Measurements from ENCODE around the gene FYB1.

The FYB1 gene

DNA sequence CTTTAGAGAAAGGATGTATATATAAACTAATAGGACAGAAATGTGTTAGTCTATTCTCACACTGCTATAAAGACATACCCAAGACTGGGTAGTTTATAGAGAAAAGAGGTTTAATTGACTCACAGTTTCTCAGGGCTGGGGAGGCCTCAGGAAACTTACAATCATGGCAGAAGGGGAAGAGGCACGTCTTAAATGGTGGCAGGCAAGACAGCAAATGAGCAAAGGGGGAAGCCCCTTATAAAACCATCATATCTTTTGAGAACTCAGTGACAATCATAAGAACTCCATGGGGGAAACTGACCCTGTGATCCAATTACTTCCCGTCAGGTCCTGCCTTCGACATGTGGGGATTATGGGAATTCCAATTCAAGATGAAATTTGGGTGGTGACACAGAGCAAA is 136.4 kb downstream of the FYB1 start:
- TF ChIP-seq ZNF8 (CRISPR knock-in tag; IDR thresholded peaks at IDR 0.05): no peak
- TF ChIP-seq, protein P1, sequence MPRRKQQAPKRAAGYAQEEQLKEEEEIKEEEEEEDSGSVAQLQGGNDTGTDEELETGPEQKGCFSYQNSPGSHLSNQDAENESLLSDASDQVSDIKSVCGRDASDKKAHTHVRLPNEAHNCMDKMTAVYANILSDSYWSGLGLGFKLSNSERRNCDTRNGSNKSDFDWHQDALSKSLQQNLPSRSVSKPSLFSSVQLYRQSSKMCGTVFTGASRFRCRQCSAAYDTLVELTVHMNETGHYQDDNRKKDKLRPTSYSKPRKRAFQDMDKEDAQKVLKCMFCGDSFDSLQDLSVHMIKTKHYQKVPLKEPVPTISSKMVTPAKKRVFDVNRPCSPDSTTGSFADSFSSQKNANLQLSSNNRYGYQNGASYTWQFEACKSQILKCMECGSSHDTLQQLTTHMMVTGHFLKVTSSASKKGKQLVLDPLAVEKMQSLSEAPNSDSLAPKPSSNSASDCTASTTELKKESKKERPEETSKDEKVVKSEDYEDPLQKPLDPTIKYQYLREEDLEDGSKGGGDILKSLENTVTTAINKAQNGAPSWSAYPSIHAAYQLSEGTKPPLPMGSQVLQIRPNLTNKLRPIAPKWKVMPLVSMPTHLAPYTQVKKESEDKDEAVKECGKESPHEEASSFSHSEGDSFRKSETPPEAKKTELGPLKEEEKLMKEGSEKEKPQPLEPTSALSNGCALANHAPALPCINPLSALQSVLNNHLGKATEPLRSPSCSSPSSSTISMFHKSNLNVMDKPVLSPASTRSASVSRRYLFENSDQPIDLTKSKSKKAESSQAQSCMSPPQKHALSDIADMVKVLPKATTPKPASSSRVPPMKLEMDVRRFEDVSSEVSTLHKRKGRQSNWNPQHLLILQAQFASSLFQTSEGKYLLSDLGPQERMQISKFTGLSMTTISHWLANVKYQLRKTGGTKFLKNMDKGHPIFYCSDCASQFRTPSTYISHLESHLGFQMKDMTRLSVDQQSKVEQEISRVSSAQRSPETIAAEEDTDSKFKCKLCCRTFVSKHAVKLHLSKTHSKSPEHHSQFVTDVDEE (CRISPR knock-in tag; IDR thresholded peaks at IDR 0.05): no peak
- no peak for TF ChIP-seq ZC3H10 (CRISPR knock-in tag; IDR thresholded peaks at IDR 0.05)
- TF ChIP-seq, protein P2, sequence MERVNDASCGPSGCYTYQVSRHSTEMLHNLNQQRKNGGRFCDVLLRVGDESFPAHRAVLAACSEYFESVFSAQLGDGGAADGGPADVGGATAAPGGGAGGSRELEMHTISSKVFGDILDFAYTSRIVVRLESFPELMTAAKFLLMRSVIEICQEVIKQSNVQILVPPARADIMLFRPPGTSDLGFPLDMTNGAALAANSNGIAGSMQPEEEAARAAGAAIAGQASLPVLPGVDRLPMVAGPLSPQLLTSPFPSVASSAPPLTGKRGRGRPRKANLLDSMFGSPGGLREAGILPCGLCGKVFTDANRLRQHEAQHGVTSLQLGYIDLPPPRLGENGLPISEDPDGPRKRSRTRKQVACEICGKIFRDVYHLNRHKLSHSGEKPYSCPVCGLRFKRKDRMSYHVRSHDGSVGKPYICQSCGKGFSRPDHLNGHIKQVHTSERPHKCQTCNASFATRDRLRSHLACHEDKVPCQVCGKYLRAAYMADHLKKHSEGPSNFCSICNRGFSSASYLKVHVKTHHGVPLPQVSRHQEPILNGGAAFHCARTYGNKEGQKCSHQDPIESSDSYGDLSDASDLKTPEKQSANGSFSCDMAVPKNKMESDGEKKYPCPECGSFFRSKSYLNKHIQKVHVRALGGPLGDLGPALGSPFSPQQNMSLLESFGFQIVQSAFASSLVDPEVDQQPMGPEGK (CRISPR knock-in tag; IDR thresholded peaks at IDR 0.05; ENCODE audit: borderline replicate concordance): no peak
- ATAC-seq: no peak

DNA sequence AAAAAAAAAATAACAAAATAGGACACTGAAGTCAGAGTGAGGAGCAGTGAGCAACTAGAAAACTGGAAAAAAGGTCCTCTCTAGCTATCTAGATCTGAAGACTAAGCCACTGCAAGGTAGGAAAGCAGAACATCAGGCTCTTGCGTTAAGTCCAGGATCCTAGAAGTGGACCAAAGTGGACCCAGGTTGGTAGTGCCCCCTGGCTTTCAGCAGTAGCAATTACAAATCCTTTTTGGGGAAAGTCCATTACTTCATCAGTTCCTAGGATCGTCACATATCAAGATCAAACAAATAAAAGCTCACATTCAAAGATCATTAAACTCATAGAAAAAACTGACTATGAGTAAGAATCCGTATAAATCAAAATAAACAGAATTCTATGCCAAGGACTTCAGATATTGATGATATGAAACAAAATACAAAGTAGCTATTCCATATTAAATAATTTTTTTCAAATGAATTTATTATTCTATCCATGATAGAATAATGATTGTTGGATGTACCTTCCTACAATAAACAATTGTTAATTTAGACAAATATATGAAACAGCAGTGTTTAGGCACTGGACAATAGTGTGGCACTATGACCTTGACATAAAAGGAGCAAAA is 138.7 kb downstream of the FYB1 start:
- peak; percentile 84 for ATAC-seq
- no peak for TF ChIP-seq ESRRG (CRISPR knock-in tag; IDR thresholded peaks at IDR 0.05)
- no peak for TF ChIP-seq ZFP3 (CRISPR knock-in tag; IDR thresholded peaks at IDR 0.05)
- TF ChIP-seq BACH2 (CRISPR knock-in tag; IDR thresholded peaks at IDR 0.05; ENCODE audit: borderline replicate concordance): no peak
- no peak for TF ChIP-seq ZFP30 (CRISPR knock-in tag; IDR thresholded peaks at IDR 0.05)
- no peak for TF ChIP-seq GLIS3 (CRISPR knock-in tag; IDR thresholded peaks at IDR 0.05)
- TF ChIP-seq CSDC2 (CRISPR knock-in tag; IDR thresholded peaks at IDR 0.05): no peak
- TF ChIP-seq TOX (CRISPR knock-in tag; IDR thresholded peaks at IDR 0.05; ENCODE audit: borderline replicate concordance): no peak
- TF ChIP-seq, protein P3, sequence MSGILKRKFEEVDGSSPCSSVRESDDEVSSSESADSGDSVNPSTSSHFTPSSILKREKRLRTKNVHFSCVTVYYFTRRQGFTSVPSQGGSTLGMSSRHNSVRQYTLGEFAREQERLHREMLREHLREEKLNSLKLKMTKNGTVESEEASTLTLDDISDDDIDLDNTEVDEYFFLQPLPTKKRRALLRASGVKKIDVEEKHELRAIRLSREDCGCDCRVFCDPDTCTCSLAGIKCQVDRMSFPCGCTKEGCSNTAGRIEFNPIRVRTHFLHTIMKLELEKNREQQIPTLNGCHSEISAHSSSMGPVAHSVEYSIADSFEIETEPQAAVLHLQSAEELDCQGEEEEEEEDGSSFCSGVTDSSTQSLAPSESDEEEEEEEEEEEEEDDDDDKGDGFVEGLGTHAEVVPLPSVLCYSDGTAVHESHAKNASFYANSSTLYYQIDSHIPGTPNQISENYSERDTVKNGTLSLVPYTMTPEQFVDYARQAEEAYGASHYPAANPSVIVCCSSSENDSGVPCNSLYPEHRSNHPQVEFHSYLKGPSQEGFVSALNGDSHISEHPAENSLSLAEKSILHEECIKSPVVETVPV (CRISPR knock-in tag; IDR thresholded peaks at IDR 0.05): no peak
- TF ChIP-seq, protein P1 (CRISPR knock-in tag; IDR thresholded peaks at IDR 0.05): no peak
- no peak for TF ChIP-seq ZNF70 (CRISPR knock-in tag; IDR thresholded peaks at IDR 0.05)
- TF ChIP-seq RARB (CRISPR knock-in tag; IDR thresholded peaks at IDR 0.05): no peak
- no peak for TF ChIP-seq ZNF8 (CRISPR knock-in tag; IDR thresholded peaks at IDR 0.05)
- TF ChIP-seq, protein P4, sequence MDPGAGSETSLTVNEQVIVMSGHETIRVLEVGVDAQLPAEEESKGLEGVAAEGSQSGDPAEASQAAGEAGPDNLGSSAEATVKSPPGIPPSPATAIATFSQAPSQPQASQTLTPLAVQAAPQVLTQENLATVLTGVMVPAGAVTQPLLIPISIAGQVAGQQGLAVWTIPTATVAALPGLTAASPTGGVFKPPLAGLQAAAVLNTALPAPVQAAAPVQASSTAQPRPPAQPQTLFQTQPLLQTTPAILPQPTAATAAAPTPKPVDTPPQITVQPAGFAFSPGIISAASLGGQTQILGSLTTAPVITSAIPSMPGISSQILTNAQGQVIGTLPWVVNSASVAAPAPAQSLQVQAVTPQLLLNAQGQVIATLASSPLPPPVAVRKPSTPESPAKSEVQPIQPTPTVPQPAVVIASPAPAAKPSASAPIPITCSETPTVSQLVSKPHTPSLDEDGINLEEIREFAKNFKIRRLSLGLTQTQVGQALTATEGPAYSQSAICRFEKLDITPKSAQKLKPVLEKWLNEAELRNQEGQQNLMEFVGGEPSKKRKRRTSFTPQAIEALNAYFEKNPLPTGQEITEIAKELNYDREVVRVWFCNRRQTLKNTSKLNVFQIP (CRISPR knock-in tag; IDR thresholded peaks at IDR 0.05; ENCODE audit: borderline replicate concordance, low read depth): no peak

DNA sequence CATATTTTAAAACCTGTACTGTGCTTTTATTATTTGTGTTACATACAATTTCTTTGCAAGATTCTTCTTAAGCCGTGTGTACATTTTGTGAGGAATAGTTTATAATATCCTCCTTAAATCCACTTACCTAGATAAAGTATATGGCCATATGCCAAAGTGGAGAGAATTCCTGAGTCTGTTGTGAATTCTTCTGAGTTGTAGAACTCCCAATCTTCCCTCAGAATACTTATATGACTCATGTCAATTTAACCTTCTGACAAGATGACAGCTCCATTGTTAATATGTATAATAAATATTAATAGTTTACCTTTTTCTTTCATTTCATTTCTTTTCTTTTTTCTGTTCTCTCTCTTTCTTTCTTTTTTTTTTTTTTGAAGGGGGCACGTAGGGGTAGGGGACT is 139.2 kb downstream of the FYB1 start:
- no peak for ATAC-seq
- TF ChIP-seq ESRRG (CRISPR knock-in tag; IDR thresholded peaks at IDR 0.05) (no peak), ZNF565 (CRISPR knock-in tag; conservative IDR thresholded peaks at IDR 0.05; ENCODE audit: low read depth) (no peak), ZFP30 (CRISPR knock-in tag; IDR thresholded peaks at IDR 0.05) (no peak), GLIS3 (CRISPR knock-in tag; IDR thresholded peaks at IDR 0.05) (no peak), ZFP3 (CRISPR knock-in tag; IDR thresholded peaks at IDR 0.05) (no peak), ZNF8 (CRISPR knock-in tag; IDR thresholded peaks at IDR 0.05) (no peak), ARNTL (CRISPR knock-in tag; IDR thresholded peaks at IDR 0.05; ENCODE audit: borderline replicate concordance, low read depth) (no peak), BACH2 (CRISPR knock-in tag; IDR thresholded peaks at IDR 0.05; ENCODE audit: borderline replicate concordance) (no peak), ISL1 (CRISPR knock-in tag; IDR thresholded peaks at IDR 0.05) (no peak)
